Subcutaneous adipose tissue (tissue), 4 donors: ENCODE results near the gene ACSF3. TPM values are rescaled to one million over a fixed set of nuclear protein-coding genes. Genes with fewer than 3 reads are reported as not detected.

Source experiments
- total RNA-seq, 4 donors: library from RNA; depleted of rRNA; stranded (reverse); fragments of >200 nt; gene quantifications; one replicate each; pipeline ENCODE4 v1.1.0, GENCODE V29; 2016
- TF ChIP-seq, protein P1 (sequence below): fragments of 450-650 bp; IDR thresholded peaks from one replicate; pipeline ENCODE4 v1.5.1; 2016; ENCODE audit warnings: low read depth, mild to moderate bottlenecking, control low read depth, antibody characterized with exemption, moderate library complexity

ACSF3 gene
- total RNA-seq, 4 donors from 2014 or later = 17.4 to 40.1 (median 22.5) TPM

DNA sequence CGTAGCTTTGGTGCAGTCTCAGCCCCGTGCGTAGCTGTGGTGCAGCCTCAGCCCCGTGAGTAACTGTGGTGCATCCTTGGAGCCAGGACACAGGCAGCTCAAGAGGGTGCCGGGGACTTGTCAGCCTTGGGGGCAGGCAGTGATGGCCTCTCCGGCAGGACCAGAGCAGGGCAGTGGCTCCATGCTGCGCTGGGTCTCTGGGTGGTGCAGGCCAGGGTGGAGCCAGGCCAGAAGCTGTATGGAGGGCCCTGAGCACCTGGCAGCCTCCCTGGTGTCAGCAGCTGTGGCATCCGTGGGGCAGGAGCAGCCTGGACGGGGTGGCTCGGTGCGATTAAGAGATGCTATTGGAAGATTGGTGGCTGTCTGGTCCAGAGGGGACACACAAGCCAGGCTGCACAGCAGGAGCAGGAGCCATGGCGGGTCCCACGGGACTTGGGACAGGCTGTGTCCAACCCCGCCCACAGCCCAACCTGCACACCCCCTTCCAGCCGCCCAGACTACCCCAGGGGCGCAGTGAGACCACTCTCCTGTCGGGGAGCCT, 49.6 kb downstream of the ACSF3 start:
- TF ChIP-seq, protein P1, sequence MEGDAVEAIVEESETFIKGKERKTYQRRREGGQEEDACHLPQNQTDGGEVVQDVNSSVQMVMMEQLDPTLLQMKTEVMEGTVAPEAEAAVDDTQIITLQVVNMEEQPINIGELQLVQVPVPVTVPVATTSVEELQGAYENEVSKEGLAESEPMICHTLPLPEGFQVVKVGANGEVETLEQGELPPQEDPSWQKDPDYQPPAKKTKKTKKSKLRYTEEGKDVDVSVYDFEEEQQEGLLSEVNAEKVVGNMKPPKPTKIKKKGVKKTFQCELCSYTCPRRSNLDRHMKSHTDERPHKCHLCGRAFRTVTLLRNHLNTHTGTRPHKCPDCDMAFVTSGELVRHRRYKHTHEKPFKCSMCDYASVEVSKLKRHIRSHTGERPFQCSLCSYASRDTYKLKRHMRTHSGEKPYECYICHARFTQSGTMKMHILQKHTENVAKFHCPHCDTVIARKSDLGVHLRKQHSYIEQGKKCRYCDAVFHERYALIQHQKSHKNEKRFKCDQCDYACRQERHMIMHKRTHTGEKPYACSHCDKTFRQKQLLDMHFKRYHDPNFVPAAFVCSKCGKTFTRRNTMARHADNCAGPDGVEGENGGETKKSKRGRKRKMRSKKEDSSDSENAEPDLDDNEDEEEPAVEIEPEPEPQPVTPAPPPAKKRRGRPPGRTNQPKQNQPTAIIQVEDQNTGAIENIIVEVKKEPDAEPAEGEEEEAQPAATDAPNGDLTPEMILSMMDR = no peak

DNA sequence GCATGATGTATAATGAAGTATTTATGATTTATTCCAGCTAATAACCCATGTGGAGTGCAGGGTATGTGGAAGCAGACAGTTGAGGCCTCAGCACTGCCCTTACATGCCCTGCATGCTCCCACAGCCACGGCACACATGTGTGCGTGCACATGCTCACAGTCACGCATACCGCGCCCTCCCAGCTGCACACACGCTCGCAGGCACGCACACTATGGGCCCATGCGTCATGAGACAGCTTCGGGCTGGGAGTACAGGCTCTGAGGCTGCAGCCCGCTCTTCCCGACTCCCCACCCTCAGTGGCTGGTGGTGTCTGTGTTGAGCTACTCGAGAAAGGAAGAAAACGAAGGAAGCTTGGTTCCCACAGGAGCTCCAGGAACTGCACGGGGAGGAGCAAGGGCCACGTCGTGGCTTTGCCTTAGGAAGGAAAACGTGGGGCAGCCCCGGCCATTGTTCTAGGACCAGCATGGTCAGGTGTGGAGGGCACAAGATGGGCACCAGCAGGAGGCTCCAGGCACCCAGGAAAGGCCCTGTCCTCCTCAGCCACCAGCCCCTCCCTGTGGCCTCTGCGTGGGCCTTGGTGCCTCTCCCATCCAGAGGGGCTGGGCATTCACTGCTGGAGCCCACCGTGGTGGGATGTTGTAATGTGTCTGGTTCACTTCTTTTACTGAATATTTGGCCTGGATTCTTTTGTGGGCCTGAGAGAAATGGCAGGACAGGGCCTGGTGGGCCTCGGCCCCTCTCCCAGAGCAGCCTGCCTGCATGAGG, 50.4 kb downstream of the ACSF3 start:
- TF ChIP-seq, protein P1 = no peak

DNA sequence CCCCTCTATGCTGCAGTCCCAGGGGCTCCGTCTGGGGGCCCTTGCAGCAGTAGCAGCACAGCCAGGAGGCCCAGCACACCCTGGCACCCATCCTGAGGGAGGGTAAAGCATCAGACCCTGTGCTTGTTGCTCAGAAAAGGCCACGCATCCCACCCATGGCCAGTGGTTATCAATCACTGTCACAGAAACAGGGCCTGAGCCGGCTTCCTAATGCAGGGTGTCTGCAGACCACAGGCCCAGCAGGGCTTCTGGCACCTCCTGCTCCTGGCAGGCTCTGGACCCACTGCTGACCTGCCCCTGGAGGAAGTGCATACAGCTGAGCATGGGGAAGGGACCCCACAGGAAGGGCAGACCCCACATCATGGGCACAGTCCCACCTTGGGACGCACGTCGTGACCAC, 51.0 kb downstream of the ACSF3 start:
- TF ChIP-seq, protein P1 = no peak

DNA sequence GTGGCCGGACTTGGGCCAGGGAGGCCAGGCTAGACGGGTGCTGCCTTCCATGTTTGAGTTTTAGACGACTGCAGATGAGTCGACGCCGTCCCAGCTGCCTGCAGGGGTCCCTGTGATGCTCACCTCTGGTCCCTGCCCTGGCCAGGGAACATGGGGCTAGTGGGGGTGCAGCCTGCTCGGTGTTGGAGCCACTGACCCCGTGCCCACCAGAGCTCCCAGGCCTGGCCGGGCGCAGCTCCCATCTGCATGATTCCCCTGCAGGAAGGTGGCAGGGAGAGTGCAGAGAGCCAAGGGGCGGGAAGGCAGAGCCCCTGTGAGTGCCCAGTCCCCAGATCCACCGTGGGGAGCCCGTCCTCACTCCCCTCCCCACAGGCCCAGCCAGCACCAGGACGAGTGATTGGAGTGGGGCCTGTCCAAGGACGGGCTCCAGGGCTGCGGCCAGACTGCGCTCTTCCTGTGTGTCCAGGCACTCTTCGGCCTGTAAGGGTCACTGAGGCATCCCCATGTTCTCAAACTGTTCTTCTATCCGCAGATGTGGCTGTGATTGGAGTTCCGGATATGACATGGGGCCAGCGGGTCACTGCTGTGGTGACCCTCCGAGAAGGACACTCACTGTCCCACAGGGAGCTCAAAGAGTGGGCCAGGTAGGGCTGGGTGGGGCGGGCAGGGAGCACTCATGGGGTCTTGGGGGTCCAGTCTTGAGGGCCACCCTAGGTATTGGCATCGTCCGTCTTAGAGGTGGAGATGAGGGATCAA, 51.9 kb downstream of the ACSF3 start:
- TF ChIP-seq, protein P1 = no peak

DNA sequence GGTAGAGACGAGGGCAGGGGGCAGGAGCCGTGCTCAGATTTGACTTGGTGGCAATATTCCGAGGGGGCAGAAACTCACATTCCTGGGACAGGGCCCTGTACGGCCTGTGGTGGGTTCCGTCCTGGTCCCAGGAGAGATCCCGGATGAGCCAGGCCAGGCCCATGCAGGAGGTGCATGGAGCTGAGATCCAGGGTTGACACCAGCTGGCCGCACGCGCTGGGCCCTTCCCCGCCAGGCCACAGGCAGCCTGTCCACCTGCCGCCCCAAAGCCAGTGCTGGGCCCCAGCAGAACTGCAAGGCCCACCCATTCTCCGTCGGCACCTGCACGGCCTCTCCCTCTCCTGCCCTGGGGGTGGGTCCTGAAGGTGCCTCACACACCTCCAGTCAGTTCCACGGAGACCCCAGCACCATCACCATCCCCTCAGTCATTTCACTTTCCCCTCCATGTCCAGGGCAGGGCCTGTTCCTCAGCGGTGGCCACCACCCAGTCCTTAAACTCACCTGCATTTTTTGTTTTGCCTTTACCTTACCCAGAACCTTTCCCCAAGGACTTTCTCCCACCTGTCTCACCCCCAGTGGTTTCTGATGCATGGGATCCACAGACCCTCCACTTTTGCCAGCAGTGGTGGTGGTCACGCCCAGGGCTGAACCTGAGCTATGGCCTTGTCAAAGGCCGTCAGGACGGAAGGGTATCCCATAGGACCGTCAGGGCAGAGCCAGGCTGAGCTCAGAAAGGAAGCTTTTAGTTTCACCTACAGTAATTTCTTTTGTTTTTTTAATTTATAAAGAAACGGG, 52.8 kb downstream of the ACSF3 start:
- TF ChIP-seq, protein P1 = no peak

DNA sequence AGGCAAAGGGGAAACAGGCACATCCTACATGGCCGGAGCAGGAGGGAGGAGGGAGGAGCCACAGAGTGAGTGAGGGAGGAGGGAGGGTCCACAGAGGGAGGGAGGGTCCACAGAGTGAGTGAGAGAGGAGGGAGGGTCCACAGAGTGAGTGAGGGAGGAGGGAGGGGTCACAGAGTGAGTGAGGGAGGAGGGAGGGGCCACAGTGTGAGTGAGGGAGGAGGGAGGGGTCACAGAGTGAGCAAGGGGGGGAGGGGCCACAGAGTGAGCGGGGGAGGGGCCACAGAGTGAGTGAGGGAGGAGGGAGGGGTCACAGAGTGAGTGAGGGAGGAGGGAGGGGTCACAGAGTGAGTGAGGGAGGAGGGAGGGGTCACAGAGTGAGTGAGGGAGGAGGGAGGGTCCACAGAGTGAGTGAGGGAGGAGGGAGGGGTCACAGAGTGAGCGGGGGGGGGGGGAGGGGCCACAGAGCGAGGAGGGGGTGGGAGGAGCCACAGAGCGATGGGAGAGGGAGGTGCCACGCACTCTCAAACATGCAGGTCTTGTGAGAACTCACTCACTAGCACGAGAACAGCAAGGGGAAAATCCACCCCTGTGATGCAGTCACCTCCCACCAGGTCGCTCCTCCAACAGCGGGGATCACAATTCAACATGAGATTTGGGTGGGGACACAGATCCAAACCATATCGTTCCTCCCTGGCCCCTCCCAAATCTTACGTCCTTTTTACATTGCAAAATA, 53.6 kb downstream of the ACSF3 start:
- TF ChIP-seq, protein P1 = no peak
